ENCODE results near the gene RGCC. TPM values are rescaled to one million over a fixed set of nuclear protein-coding genes. Genes with fewer than 3 reads are reported as not detected.

Gene RGCC
- total RNA-seq, 1 donor from 2014 or later: 509 TPM

- DNase-seq (ENCODE audit: extremely low read depth, low read depth, low spot score): no peak
Measured at GRCh38 chr13:41514853-41515395, 57.6 kb downstream of the RGCC start.

GRCh38 chr13:41515491-41516139 lies 58.3 kb downstream of the RGCC start:
- DNase-seq (ENCODE audit: extremely low read depth, low read depth, low spot score): no peak

- no peak for DNase-seq (ENCODE audit: extremely low read depth, low read depth, low spot score)
Measured at GRCh38 chr13:41516166-41516565, 58.8 kb downstream of the RGCC start.

- no peak for DNase-seq (ENCODE audit: extremely low read depth, low read depth, low spot score)
Measured at GRCh38 chr13:41516760-41517159, 59.4 kb downstream of the RGCC start.

GRCh38 chr13:41520016-41520659 lies 62.8 kb downstream of the RGCC start:
- DNase-seq (ENCODE audit: extremely low read depth, low read depth, low spot score): no peak

Other genes with a start within 250 kb of the RGCC start
- gene MTRF1, start 194.0 kb upstream of the RGCC start, total RNA-seq: 6.0 and 11.7 TPM in 2 replicates
- 5.7 and 7.9 TPM in 2 replicates for gene NAA16, start 146.3 kb upstream of the RGCC start, total RNA-seq

Measured in glomerular endothelial cell (primary cell).